NB4 (cell line): ENCODE results near the gene ACE.

Source experiments
- MYC ChIP-seq: IDR thresholded peaks from 2 replicates; pipeline ENCODE4 v1.6.1; 2011; ENCODE audit warnings: low read depth, low read length
- POLR2A ChIP-seq: IDR thresholded peaks from 2 replicates; pipeline ENCODE4 v1.6.1; 2011; ENCODE audit warnings: mild to moderate bottlenecking; ENCODE audit not compliant: insufficient read length; ENCODE audit errors: extremely low read depth
- TF ChIP-seq, protein P1 (sequence below): IDR thresholded peaks from one replicate; pipeline ENCODE4 v1.5.1; 2012; ENCODE audit warnings: low read depth, low read length
- TF ChIP-seq, protein P2 (sequence below): IDR thresholded peaks from 2 replicates; pipeline ENCODE4 v1.6.1; 2011; ENCODE audit warnings: low read depth, low read length

DNA sequence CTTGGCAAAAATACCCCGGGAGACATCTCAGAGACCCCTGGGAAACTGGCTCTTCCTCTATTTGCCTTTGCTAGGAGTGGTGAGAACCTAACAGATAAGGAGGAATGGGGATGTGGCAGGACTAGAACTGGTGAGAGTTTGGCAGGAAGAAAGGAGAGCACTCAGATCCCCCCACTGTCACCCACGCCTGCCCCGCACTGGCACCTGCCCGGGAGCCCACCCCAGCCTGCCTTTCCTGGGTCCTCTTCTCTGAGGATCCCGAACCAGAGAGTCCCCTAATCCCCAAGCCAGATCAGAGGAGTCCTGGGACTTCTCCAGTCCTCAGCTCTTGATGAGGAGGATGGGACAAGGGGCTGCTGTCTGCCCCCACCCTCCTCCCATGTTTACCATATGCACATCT lies 50.0 kb downstream of the ACE start:
- TF ChIP-seq, protein P1, sequence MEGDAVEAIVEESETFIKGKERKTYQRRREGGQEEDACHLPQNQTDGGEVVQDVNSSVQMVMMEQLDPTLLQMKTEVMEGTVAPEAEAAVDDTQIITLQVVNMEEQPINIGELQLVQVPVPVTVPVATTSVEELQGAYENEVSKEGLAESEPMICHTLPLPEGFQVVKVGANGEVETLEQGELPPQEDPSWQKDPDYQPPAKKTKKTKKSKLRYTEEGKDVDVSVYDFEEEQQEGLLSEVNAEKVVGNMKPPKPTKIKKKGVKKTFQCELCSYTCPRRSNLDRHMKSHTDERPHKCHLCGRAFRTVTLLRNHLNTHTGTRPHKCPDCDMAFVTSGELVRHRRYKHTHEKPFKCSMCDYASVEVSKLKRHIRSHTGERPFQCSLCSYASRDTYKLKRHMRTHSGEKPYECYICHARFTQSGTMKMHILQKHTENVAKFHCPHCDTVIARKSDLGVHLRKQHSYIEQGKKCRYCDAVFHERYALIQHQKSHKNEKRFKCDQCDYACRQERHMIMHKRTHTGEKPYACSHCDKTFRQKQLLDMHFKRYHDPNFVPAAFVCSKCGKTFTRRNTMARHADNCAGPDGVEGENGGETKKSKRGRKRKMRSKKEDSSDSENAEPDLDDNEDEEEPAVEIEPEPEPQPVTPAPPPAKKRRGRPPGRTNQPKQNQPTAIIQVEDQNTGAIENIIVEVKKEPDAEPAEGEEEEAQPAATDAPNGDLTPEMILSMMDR = no peak
- TF ChIP-seq POLR2A = no peak
- no peak for TF ChIP-seq MYC
- TF ChIP-seq, protein P2, sequence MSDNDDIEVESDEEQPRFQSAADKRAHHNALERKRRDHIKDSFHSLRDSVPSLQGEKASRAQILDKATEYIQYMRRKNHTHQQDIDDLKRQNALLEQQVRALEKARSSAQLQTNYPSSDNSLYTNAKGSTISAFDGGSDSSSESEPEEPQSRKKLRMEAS = no peak
